Measurements from ENCODE around the gene CAMKMT.

Gene CAMKMT

GRCh38 chr2:44801841-44802776 is 440.4 kb downstream of the CAMKMT start:
- no peak for DNase-seq (ENCODE audit: low read depth)

GRCh38 chr2:44802777-44803424 is 441.2 kb downstream of the CAMKMT start:
- no peak for DNase-seq (ENCODE audit: low read depth)

- DNase-seq (ENCODE audit: low read depth) = no peak
Measured at GRCh38 chr2:44804406-44805265, 442.9 kb downstream of the CAMKMT start.

- DNase-seq (ENCODE audit: low read depth) = no peak
Measured at GRCh38 chr2:44805401-44806235, 443.9 kb downstream of the CAMKMT start.

DNA sequence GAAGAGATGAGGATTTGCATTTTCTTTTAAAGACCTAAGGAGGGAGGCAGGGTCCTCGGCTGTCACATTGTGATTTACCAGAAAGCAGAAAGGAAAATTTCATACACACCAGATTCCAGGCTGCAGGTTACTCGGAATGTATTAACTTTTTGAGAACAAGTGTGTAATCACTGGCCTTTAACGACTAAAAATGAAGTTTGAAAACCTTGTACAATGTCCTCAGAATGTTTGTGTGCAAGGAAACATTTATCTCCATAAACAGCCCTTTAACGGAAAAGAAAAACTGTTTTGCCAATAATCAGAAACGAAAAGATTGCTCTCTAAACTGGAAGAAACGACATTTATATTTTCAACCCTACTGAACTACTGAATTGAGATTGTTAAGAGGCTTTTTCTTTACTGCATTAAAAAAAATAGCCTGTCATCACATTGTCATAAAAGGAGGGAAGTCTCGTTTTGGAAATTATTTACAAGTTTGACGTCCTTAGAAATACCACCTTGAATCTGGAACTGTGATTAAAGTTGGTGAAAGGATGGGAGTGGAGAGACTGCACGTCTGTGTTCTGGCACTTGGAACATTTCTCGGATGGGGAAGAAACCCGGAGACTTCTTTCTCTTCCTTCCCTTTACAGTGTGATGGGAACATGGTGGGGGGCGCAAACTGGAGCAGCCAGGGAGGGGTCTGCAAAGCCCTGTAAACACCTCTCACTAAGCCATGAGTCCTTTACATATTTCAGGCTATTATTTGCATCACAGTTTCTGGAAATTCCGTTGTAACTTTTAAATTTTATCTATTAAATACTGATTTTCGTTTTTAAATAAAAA is 445.7 kb downstream of the CAMKMT start:
- no peak for DNase-seq (ENCODE audit: low read depth)

- DNase-seq (ENCODE audit: low read depth) = no peak
Measured at GRCh38 chr2:44810892-44811530, 449.3 kb downstream of the CAMKMT start.

- DNase-seq (ENCODE audit: low read depth) = no peak
Measured at GRCh38 chr2:44813165-44813564, 451.4 kb downstream of the CAMKMT start.

- DNase-seq (ENCODE audit: low read depth) = no peak
Measured at GRCh38 chr2:44813658-44814057, 451.9 kb downstream of the CAMKMT start.

DNA sequence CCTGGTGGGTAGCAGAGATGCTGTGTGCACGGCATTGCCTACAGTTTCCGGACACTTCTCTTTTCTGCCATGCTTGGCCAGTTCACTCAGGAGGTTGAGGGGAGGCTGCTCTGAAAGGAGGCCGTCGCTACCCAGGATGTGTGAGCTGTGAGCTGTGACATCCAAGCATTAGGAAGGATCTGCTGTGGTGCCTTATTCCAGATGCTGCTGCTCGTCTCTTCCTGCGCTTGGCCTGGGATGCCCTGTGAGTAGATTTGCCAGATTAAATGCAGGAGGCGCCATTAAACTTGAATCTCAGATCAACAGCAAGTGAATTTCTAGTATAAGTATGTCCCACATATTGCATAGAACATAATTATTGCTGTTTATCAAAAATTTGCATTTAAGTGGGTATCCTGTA is 455.5 kb downstream of the CAMKMT start:
- no peak for DNase-seq (ENCODE audit: low read depth)

DNA sequence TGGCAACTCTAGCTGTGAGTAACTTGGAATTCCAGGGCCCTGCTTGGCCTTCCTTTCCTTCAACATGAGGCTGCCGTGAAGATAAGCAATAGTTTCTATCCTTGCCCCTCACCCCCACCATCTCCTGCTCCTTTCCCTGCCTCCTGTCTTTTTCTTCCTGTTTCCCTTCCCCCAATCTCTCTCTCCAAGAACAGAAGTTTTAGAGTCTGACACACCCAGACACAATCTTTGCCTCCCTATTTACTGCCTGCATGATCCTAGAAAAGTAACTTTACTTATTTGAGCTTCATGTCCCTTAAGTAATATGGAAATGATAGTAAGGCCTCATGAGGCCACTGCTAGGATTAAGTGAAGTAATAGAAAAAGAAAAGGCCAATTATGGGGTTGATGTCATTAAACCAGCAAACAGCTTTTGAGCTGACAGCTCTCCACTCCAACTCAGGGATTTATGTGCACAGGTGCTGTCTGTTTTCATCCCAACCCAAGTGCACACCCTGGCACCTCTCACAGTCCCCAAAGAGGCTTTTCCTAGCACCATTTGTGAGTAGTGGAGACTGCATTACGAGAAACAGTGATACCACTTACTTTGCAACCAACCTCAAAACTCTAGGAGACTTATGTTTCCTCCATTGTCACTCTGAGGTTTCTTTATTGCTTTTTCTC is 456.1 kb downstream of the CAMKMT start:
- DNase-seq (ENCODE audit: low read depth) = no peak

DNA sequence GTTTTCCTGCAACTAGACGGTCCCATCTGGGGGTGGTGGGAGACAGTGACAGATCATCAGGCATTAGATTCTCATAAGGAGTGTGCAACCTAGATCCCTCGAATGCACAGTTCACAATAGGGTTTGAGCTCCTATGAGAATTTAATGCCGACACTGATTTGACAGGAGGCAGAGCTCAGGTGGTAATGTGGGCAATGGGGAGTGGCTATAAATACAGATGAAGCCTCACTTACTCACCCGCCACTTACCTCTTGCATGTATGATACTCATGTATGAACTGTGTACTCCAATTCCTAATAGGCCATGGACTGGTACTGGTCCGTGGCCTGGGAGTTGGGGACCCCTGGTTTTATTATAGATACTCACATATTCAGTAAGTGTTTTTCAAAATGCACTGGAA is 457.3 kb downstream of the CAMKMT start:
- DNase-seq (ENCODE audit: low read depth) = no peak

DNA sequence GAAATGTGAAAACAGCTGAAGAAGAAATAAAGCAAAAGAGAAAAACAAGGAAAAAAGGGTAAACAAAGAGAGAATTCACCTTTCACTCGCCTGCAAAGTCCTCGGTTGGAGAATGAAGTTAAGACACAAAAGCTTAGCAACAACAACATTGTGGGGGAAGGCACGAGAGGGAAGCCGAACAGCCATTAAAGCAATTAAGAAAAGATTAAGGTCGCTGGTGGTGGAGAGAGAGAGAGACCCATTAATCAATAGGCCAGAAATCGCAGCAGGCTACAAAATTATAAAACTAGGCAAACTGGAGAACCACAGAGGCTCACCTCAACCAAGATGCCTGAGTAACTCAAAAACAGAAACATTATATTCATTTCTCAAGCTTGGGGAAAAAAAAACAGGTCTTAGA is 459.8 kb downstream of the CAMKMT start:
- no peak for DNase-seq (ENCODE audit: low read depth)

DNA sequence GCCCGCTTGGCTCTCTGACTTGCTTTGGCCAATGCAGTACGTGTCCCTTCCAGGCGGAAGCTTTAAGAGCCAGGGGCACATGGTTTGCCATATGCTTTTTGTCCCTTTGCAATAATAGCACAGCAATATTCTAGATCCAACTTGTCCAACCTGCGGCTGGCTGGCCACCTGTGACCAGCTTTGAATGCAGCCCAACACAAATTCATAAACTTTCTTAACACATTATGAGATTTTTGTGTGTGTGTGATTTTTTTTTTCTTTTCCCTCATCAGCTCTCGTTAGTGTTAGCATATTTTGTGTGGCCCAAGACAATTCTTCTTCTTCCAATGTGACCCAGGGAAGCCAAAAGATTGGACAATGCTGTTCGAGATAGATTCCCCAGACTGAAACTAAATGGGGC is 460.4 kb downstream of the CAMKMT start:
- DNase-seq (ENCODE audit: low read depth) = no peak

Data from ELR (cell line).